Progenitor cell of endocrine pancreas (in vitro differentiated cells): ENCODE results near the gene SYTL3. TPM values are rescaled to one million over a fixed set of nuclear protein-coding genes. Genes with fewer than 3 reads are reported as not detected.

Experiments
- DNase-seq: peaks from one replicate; pipeline ENCODE4 v3.0.0; 2021; ENCODE audit warnings: low spot score; ENCODE audit not compliant: unreplicated experiment
- H3K27ac Mint-ChIP-seq: 2 replicates; pipeline ENCODE4 v1.8.0; 2021; ENCODE audit warnings: mild to moderate bottlenecking, moderate library complexity, mixed read lengths
- H3K27me3 Mint-ChIP-seq: 2 replicates; pipeline ENCODE4 v1.8.0; 2021; ENCODE audit warnings: mixed read lengths
- H3K36me3 Mint-ChIP-seq: 2 replicates; pipeline ENCODE4 v1.8.0; 2022; ENCODE audit warnings: mixed read lengths; ENCODE audit not compliant: insufficient read depth
- H3K4me1 Mint-ChIP-seq: 2 replicates; pipeline ENCODE4 v1.8.0; 2021; ENCODE audit warnings: low read depth, mixed read lengths
- H3K4me3 Mint-ChIP-seq: 2 replicates; pipeline ENCODE4 v1.8.0; 2021; ENCODE audit warnings: low read depth, mild to moderate bottlenecking, moderate library complexity, mixed read lengths
- H3K9me3 Mint-ChIP-seq: 2 replicates; pipeline ENCODE4 v1.8.0; 2021; ENCODE audit warnings: low read depth, mixed read lengths
- total RNA-seq: library from RNA; stranded (reverse); gene quantifications from 2 replicates; pipeline ENCODE4 v1.2.1, GENCODE V29; 2021
- TF ChIP-seq, protein P1 (sequence below): fragments of 200-600 bp; sonication (generic); IDR thresholded peaks from one replicate; pipeline ENCODE4 v1.5.0; 2021; ENCODE audit warnings: antibody characterized with exemption, mild to moderate bottlenecking; ENCODE audit not compliant: unreplicated experiment

Gene SYTL3
- total RNA-seq, 1 donor from 2014 or later = 2.1 TPM

DNA sequence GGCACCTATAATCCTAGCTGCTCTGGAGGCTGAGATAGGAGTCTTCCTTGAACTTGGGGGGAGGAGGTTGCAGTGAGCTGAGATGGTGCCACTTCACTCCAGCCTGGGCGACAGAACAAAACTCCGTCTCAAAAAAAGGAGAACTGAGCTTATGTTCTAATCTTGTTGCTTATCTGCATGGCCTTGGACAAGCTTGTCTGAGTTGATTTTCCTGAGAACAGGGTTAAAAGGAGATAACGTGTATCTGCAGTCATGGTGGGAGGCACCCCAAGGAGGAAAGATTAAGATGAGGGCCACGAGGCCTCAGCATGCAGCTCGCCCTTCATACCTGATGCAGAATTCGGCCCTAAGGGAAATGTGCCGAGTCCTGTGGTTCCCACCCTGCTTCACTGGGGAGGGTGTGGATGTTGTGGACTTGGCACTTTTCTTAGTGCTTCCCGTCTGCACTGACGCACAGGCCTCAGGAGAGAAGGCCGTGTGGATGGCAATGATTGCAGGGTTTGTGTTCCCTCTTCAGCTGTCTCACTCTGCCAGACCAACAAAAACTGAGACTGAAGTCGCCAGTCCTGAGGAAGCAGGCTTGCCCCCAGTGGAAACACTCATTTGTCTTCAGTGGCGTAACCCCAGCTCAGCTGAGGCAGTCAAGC lies 113.1 kb downstream of the SYTL3 start:
- TF ChIP-seq, protein P1, sequence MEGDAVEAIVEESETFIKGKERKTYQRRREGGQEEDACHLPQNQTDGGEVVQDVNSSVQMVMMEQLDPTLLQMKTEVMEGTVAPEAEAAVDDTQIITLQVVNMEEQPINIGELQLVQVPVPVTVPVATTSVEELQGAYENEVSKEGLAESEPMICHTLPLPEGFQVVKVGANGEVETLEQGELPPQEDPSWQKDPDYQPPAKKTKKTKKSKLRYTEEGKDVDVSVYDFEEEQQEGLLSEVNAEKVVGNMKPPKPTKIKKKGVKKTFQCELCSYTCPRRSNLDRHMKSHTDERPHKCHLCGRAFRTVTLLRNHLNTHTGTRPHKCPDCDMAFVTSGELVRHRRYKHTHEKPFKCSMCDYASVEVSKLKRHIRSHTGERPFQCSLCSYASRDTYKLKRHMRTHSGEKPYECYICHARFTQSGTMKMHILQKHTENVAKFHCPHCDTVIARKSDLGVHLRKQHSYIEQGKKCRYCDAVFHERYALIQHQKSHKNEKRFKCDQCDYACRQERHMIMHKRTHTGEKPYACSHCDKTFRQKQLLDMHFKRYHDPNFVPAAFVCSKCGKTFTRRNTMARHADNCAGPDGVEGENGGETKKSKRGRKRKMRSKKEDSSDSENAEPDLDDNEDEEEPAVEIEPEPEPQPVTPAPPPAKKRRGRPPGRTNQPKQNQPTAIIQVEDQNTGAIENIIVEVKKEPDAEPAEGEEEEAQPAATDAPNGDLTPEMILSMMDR = no peak
- Mint-ChIP-seq H3K27ac (peak overlapping the region; percentile 78), H3K4me1 (peaks cover 26% of the 10 kb centered on the region), H3K9me3 (no peaks in the 10 kb centered on the region), H3K27me3 (no peaks in the 10 kb centered on the region), H3K4me3 (no peak overlapping the region), H3K36me3 (peaks cover 21% of the 10 kb centered on the region)
- DNase-seq = no peak

DNA sequence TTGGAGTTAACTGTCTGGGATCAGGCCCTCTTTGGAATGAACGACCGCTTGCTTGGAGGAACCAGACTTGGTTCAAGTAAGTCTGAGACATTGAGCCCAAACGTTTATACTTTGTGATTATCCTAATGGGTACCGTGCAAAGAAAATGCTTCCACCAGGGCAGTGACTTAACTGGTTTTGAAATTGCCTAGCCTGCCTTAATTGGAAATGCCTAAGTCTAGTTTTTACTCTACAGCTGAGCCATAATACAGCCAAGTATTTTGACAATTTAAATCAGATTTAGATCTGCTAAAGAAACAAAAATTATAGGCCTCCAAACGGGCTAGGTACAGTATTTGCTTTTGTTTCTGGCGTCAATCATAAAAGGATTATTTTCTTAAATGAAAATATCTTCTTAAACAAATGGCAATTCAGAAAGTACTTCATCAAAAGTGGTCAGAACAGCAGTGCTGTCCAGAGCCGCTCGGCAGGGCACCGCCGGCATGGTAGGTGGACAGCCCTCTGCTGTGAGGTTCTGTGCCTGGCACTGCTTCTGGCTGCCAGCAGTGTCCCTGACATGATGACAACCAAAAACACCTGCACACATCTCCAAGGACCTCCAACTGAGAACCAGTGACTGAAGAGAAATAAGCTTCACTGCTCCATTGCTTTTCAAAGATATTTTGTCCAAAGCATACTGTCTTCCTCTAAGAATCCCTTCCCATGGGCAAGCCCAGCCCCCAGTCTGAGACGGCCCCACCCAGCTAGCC lies 113.8 kb downstream of the SYTL3 start:
- peak overlapping the region; percentile 81 for H3K27ac Mint-ChIP-seq
- DNase-seq = no peak
- H3K4me1 Mint-ChIP-seq = peaks cover 21% of the 10 kb centered on the region
- peaks cover 25% of the 10 kb centered on the region for H3K36me3 Mint-ChIP-seq
- H3K27me3 Mint-ChIP-seq = no peaks in the 10 kb centered on the region
- H3K9me3 Mint-ChIP-seq = no peaks in the 10 kb centered on the region
- TF ChIP-seq, protein P1 = no peak
- H3K4me3 Mint-ChIP-seq = no peak overlapping the region

GRCh38 chr6:158764183-158764849 lies 114.5 kb downstream of the SYTL3 start:
- Mint-ChIP-seq H3K27ac (peak overlapping the region; percentile 81), H3K4me3 (no peak overlapping the region)

DNA sequence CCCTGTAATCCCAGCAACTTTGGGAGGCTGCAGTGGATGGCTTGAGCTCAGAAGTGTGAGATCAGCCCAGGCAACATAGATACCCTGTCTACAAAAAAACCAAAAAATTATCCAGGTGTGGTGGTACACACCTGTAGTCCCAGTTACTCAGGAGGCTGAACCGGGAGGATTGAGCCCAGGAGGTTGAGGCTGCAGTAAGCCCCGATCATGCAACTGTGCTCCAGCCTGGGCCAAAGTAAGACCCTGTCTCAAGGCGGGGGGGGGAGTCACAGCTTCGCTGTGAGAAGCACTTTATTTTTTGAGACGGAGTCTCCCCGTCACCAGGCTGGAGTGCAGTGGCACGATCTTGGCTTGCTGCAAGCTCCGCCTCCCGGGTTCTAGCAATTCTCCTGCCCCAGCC lies 115.1 kb downstream of the SYTL3 start:
- TF ChIP-seq, protein P1 = no peak
- no peak for DNase-seq
- H3K4me3 Mint-ChIP-seq = no peak overlapping the region
- H3K4me1 Mint-ChIP-seq = peaks cover 18% of the 10 kb centered on the region
- H3K36me3 Mint-ChIP-seq = peaks cover 33% of the 10 kb centered on the region
- H3K27me3 Mint-ChIP-seq = no peaks in the 10 kb centered on the region
- H3K27ac Mint-ChIP-seq = peak overlapping the region; percentile 31
- H3K9me3 Mint-ChIP-seq = no peaks in the 10 kb centered on the region

More at GRCh38 chr6:158764183-158764849, 114.5 kb downstream of the SYTL3 start:
- DNase-seq = no peak
- no peaks in the 10 kb centered on the region for H3K9me3 Mint-ChIP-seq
- peaks cover 27% of the 10 kb centered on the region for H3K36me3 Mint-ChIP-seq
- TF ChIP-seq, protein P1 = no peak
- peaks cover 18% of the 10 kb centered on the region for H3K4me1 Mint-ChIP-seq
- no peaks in the 10 kb centered on the region for H3K27me3 Mint-ChIP-seq

GRCh38 chr6:158765499-158766068 lies 115.7 kb downstream of the SYTL3 start:
- Mint-ChIP-seq H3K27ac (peak overlapping the region; percentile 12), H3K4me3 (no peak overlapping the region), H3K36me3 (peaks cover 38% of the 10 kb centered on the region), H3K27me3 (no peaks in the 10 kb centered on the region), H3K9me3 (no peaks in the 10 kb centered on the region), H3K4me1 (peaks cover 18% of the 10 kb centered on the region)
- TF ChIP-seq, protein P1 = no peak
- DNase-seq = no peak
